K562 (cell line): ENCODE results near the gene STX2. TPM values are rescaled to one million over a fixed set of nuclear protein-coding genes. Genes with fewer than 3 reads are reported as not detected.

Experiments used
- AFF1 ChIP-seq, 2 experiments: fragments of 450-650 bp; IDR thresholded peaks; 2 replicates each; pipeline ENCODE4 v1.6.1; 2018; ENCODE audit warnings: mild to moderate bottlenecking in 2 of 2, low read depth in 1 of 2; ENCODE audit not compliant: partially characterized antibody in 2 of 2
- BACH1 ChIP-seq: fragments of 200-800 bp; sonication (Bioruptor generic); IDR thresholded peaks from 2 replicates; pipeline ENCODE4 v1.6.1; 2016; ENCODE audit warnings: missing genetic modification characterization, missing compliant biosample characterization
- BRF1 ChIP-seq: IDR thresholded peaks from 3 replicates; pipeline ENCODE4 v1.6.1; 2011; ENCODE audit warnings: borderline replicate concordance, mild to moderate bottlenecking; ENCODE audit not compliant: insufficient read length; ENCODE audit errors: extremely low read depth
- CC2D1A ChIP-seq: fragments of 450-650 bp; IDR thresholded peaks from 2 replicates; pipeline ENCODE4 v1.6.1; 2017; ENCODE audit warnings: mild to moderate bottlenecking
- CSDE1 ChIP-seq, 2 experiments: fragments of 450-650 bp; IDR thresholded peaks; 2 replicates each; pipeline ENCODE4 v1.6.1; 2016; ENCODE audit warnings: mild to moderate bottlenecking in 1 of 2
- CTBP1 ChIP-seq: fragments of 450-650 bp; IDR thresholded peaks from 2 replicates; pipeline ENCODE4 v1.6.1; 2016; ENCODE audit warnings: borderline replicate concordance
- CXXC5 ChIP-seq: fragments of 250-450 bp; sonication (Bioruptor Pico); IDR thresholded peaks from 2 replicates; pipeline ENCODE4 v1.8.0; 2022; ENCODE audit warnings: inconsistent platforms, mild to moderate bottlenecking, moderate library complexity
- FOXP1 ChIP-seq: sonication (generic); formaldehyde crosslinking; IDR thresholded peaks from 2 replicates; pipeline ENCODE4 v1.8.0; 2022; ENCODE audit warnings: mild to moderate bottlenecking, missing genetic modification reagents
- MAFF ChIP-seq: IDR thresholded peaks from 2 replicates; pipeline ENCODE4 v1.6.1; 2012; ENCODE audit warnings: low read length, improper control_type of control experiment
- NCOA4 ChIP-seq: fragments of 450-650 bp; IDR thresholded peaks from 2 replicates; pipeline ENCODE4 v1.6.1; 2018; ENCODE audit warnings: mild to moderate bottlenecking; ENCODE audit not compliant: partially characterized antibody
- NR4A1 ChIP-seq, 2 experiments: fragments of 250-450 bp in 1 of 2; fragments of 450-650 bp in 1 of 2; sonication (Bioruptor Pico) in 1 of 2; IDR thresholded peaks; 2 replicates each; pipeline versions ENCODE4 v1.4.0 to v1.6.1; 2016 to 2020; ENCODE audit warnings: mild to moderate bottlenecking in 2 of 2, missing compliant biosample characterization in 1 of 2, missing genetic modification characterization in 1 of 2, moderate library complexity in 1 of 2
- PML ChIP-seq: IDR thresholded peaks from 2 replicates; pipeline ENCODE4 v1.6.1; 2012; ENCODE audit warnings: low read length, inconsistent platforms
- PTTG1 ChIP-seq: fragments of 450-650 bp; IDR thresholded peaks from 2 replicates; pipeline ENCODE4 v1.6.1; 2016; ENCODE audit warnings: low read depth, mild to moderate bottlenecking, missing genetic modification characterization, missing compliant biosample characterization
- RB1 ChIP-seq: fragments of 450-650 bp; IDR thresholded peaks from 2 replicates; pipeline ENCODE4 v1.6.1; 2017; ENCODE audit warnings: low read depth, mild to moderate bottlenecking
- SAP30 ChIP-seq: fragments of 200-600 bp; sonication (generic); IDR thresholded peaks from 2 replicates; pipeline ENCODE4 v1.6.1; 2012; ENCODE audit warnings: borderline replicate concordance, low read depth, mild to moderate bottlenecking, moderate library complexity, low read length, control low read depth, inconsistent platforms; ENCODE audit not compliant: insufficient read depth, poor library complexity, severe bottlenecking
- SRSF1 ChIP-seq: fragments of 200-400 bp; formaldehyde crosslinking; IDR thresholded peaks from 2 replicates; pipeline ENCODE4 v1.6.1; 2017; ENCODE audit warnings: mild to moderate bottlenecking, low read depth, low read length, moderate library complexity
- TCF7 ChIP-seq: sonication (generic); IDR thresholded peaks from 2 replicates; pipeline ENCODE4 v1.6.1; 2016; ENCODE audit warnings: antibody characterized with exemption, borderline replicate concordance
- TCFL5 ChIP-seq: fragments of 250-450 bp; sonication (Bioruptor Pico); conservative IDR thresholded peaks from 2 replicates; pipeline ENCODE4 v1.6.1; 2021; ENCODE audit warnings: mild to moderate bottlenecking, moderate library complexity, matching md5 sums
- UBTF ChIP-seq, 2 experiments: IDR thresholded peaks; 2 replicates each; pipeline ENCODE4 v1.6.1; 2012; ENCODE audit warnings: improper control_type of control experiment in 2 of 2, low read depth in 2 of 2, low read length in 2 of 2, borderline replicate concordance in 1 of 2
- XRCC3 ChIP-seq: fragments of 450-650 bp; IDR thresholded peaks from 2 replicates; pipeline ENCODE4 v1.6.1; 2017; ENCODE audit warnings: mild to moderate bottlenecking, moderate library complexity
- polyA plus RNA-seq, 8 experiments: library from polyadenylated mRNA; depleted of rRNA in 4 of 8; stranded (reverse) in 5 of 8; unstranded in 3 of 8; fragments of >200 nt; fragmentation: Nextera tagmentation in 2 of 8; fragmentation: Illumina TruSeq in 1 of 8; extraction: Ambion mirVana in 2 of 8; extraction: Trizol in 1 of 8; gene quantifications; 2 replicates each; pipeline versions ENCODE4 v1.2.1 to v1.2.3, GENCODE V29; 2011 to 2014; ENCODE audit warnings: inconsistent platforms in 1 of 8, missing spikeins in 1 of 8
- total RNA-seq, 7 experiments: library from RNA; depleted of rRNA in 6 of 7; stranded (reverse); fragments of >200 nt in 6 of 7; fragmentation: Illumina TruSeq in 2 of 7; extraction: Trizol in 2 of 7; gene quantifications; 2 replicates each; pipeline versions ENCODE4 v1.2.1 to v1.2.3, GENCODE V29; 2011 to 2021; ENCODE audit warnings: low replicate concordance in 1 of 7
- TF ChIP-seq, protein P1 (sequence below): sonication (generic); formaldehyde crosslinking; IDR thresholded peaks from 2 replicates; pipeline ENCODE4 v1.9.0; 2022; ENCODE audit warnings: mild to moderate bottlenecking, missing genetic modification reagents

Gene STX2
- total and polyA plus RNA-seq, 9 of the 15 experiments (the other 6 are each of a cell fraction or from before 2014, with no cell fraction given) = 22.2 to 54.6 (median 30.8) TPM

- TF ChIP-seq, protein P1, sequence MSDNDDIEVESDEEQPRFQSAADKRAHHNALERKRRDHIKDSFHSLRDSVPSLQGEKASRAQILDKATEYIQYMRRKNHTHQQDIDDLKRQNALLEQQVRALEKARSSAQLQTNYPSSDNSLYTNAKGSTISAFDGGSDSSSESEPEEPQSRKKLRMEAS (CRISPR knock-in tag) = peak; percentile 93
- no peak for TF ChIP-seq UBTF (IDR thresholded peaks at IDR 0.05; ENCODE audit: borderline replicate concordance in 1 of 2, low read depth in 2 of 2, low read length in 2 of 2)
- TF ChIP-seq NCOA4 = no peak
- no peak for TF ChIP-seq XRCC3
- 0 out of 2 replicates have a peak, but pooled peaks have one; percentile 7 for TF ChIP-seq MAFF
- no peak for TF ChIP-seq BRF1
- TF ChIP-seq NR4A1 (CRISPR knock-in tag; IDR thresholded peaks at IDR 0.05) = no peak
- TF ChIP-seq NR4A1 (tag; IDR thresholded peaks at IDR 0.05) = no peak
- no peak for TF ChIP-seq TCFL5
- peak; percentile 72 for TF ChIP-seq SAP30
- 0 out of 2 replicates have a peak, but pooled peaks have one; percentile 22 for TF ChIP-seq PML
- TF ChIP-seq CXXC5 (CRISPR knock-in tag) = peak; percentile 63; the same call in 1 of the 2 replicates
- TF ChIP-seq SRSF1 = no peak
- peak; percentile 76; the same call in 1 of the 2 replicates for TF ChIP-seq CTBP1
- no peak for TF ChIP-seq CSDE1 (IDR thresholded peaks at IDR 0.05)
- TF ChIP-seq FOXP1 = peak; percentile 22; the same call in 1 of the 2 replicates
- no peak for TF ChIP-seq BACH1 (tag)
- peak; percentile 85 for TF ChIP-seq RB1
- no peak for TF ChIP-seq CC2D1A
- TF ChIP-seq PTTG1 (tag) = no peak
- 0 out of 2 replicates have a peak, but pooled peaks have one; percentile 8 for TF ChIP-seq TCF7
- peak in 1 of 2 experiments; percentile 50 for TF ChIP-seq AFF1 (IDR thresholded peaks at IDR 0.05; ENCODE audit: low read depth in 1 of 2, partially characterized antibody in 2 of 2)
These were observed at the start of gene STX2 (continued) for GRCh38 chr12:130838951-130839769.
